ENCODE data around the gene IPO9. TPM values are rescaled to one million over a fixed set of nuclear protein-coding genes. Genes with fewer than 3 reads are reported as not detected.

Gene IPO9
- total RNA-seq, 6 experiments from 2014 or later: 54.1 to 77.8 (median 63.6) TPM

GRCh38 chr1:201893431-201893830 is 64.5 kb downstream of the IPO9 start:
- Mint-ChIP-seq H3K4me3 (no peak overlapping the region), H3K4me1 (ENCODE audit: low read depth) (peaks cover 54% of the 10 kb centered on the region), H3K27ac (0 out of 2 replicates have a peak overlapping the region, but pooled peaks have one; percentile 4), H3K36me3 (ENCODE audit: low read depth) (0 out of 2 replicates have a peak, but pooled peaks cover 4% of the 10 kb centered on the region), H3K9me3 (no peaks in the 10 kb centered on the region), H3K27me3 (ENCODE audit: insufficient read depth) (peaks cover 6% of the 10 kb centered on the region)
- no peak for DNase-seq
- TF ChIP-seq CTCF (IDR thresholded peaks at IDR 0.05): no peak

- TF ChIP-seq CTCF (IDR thresholded peaks at IDR 0.05): no peak
- DNase-seq: no peak
- Mint-ChIP-seq H3K4me1 (ENCODE audit: low read depth) (peaks cover 56% of the 10 kb centered on the region), H3K4me3 (no peak overlapping the region), H3K27me3 (ENCODE audit: insufficient read depth) (peaks cover 6% of the 10 kb centered on the region), H3K27ac (peak overlapping the region; percentile 56), H3K36me3 (ENCODE audit: low read depth) (peaks cover 9% of the 10 kb centered on the region; the same call in 1 of the 2 replicates), H3K9me3 (no peaks in the 10 kb centered on the region)
Measured at GRCh38 chr1:201894343-201895119, 65.6 kb downstream of the IPO9 start.

GRCh38 chr1:201895120-201895665 is 66.2 kb downstream of the IPO9 start:
- no peak for TF ChIP-seq CTCF (IDR thresholded peaks at IDR 0.05)
- Mint-ChIP-seq H3K27ac (no peak overlapping the region; the same call in 1 of the 2 replicates), H3K4me3 (no peak overlapping the region), H3K27me3 (ENCODE audit: insufficient read depth) (peaks cover 6% of the 10 kb centered on the region), H3K9me3 (no peaks in the 10 kb centered on the region), H3K4me1 (ENCODE audit: low read depth) (peaks cover 59% of the 10 kb centered on the region), H3K36me3 (ENCODE audit: low read depth) (peaks cover 14% of the 10 kb centered on the region)
- DNase-seq: no peak

GRCh38 chr1:201895913-201896807 is 67.2 kb downstream of the IPO9 start:
- H3K27me3 Mint-ChIP-seq (ENCODE audit: insufficient read depth): peaks cover 6% of the 10 kb centered on the region
- peaks cover 20% of the 10 kb centered on the region for H3K36me3 Mint-ChIP-seq (ENCODE audit: low read depth)
- peak; percentile 85 for DNase-seq
- H3K4me1 Mint-ChIP-seq (ENCODE audit: low read depth): peaks cover 65% of the 10 kb centered on the region
- H3K4me3 Mint-ChIP-seq: peak overlapping the region; percentile 18
- peak overlapping the region; percentile 83 for H3K27ac Mint-ChIP-seq
- no peaks in the 10 kb centered on the region for H3K9me3 Mint-ChIP-seq
- peak; percentile 99 for TF ChIP-seq CTCF (IDR thresholded peaks at IDR 0.05)

- peak overlapping the region; percentile 83 for H3K27ac Mint-ChIP-seq
- H3K4me1 Mint-ChIP-seq (ENCODE audit: low read depth): peaks cover 67% of the 10 kb centered on the region
- no peak overlapping the region; the same call in 1 of the 2 replicates for H3K4me3 Mint-ChIP-seq
- H3K36me3 Mint-ChIP-seq (ENCODE audit: low read depth): peaks cover 21% of the 10 kb centered on the region
- peak; percentile 59 for TF ChIP-seq CTCF (IDR thresholded peaks at IDR 0.05)
- peaks cover 6% of the 10 kb centered on the region for H3K27me3 Mint-ChIP-seq (ENCODE audit: insufficient read depth)
- no peaks in the 10 kb centered on the region for H3K9me3 Mint-ChIP-seq
- DNase-seq: peak; percentile 84
Measured at GRCh38 chr1:201896951-201897391, 68.0 kb downstream of the IPO9 start.

Data from HFFc6 (cell line).